HG02623 (cell line): ENCODE results near the gene OMA1.
"Not testable (repeated sequence)": the region's sequence is repeated elsewhere in the genome, so short reads cannot be mapped to it uniquely, and the experiment has no call there.

ENCODE experiments used
- ATAC-seq: cut with Tn5 transposase; IDR thresholded peaks from one replicate; pipeline ENCODE4 v1.9.1; 2021; ENCODE audit warnings: moderate library complexity; ENCODE audit not compliant: unreplicated experiment

Gene OMA1

GRCh38 chr1:58573705-58574591, 27.4 kb upstream of the OMA1 start:
- ATAC-seq: peak; percentile 98

- no peak for ATAC-seq
Observed at GRCh38 chr1:58573138-58573537, 26.6 kb upstream of the OMA1 start.

GRCh38 chr1:58572690-58573089, 26.2 kb upstream of the OMA1 start:
- ATAC-seq: no peak

GRCh38 chr1:58571616-58572015, 25.1 kb upstream of the OMA1 start:
- no peak for ATAC-seq

- no peak for ATAC-seq
Observed at GRCh38 chr1:58570817-58571216, 24.3 kb upstream of the OMA1 start.

- ATAC-seq: no peak
Observed at GRCh38 chr1:58570094-58570493, 23.6 kb upstream of the OMA1 start.

GRCh38 chr1:58568911-58569310, 22.4 kb upstream of the OMA1 start:
- ATAC-seq: no peak

GRCh38 chr1:58568271-58568860, 21.8 kb upstream of the OMA1 start:
- ATAC-seq: no peak

GRCh38 chr1:58566339-58566738, 19.8 kb upstream of the OMA1 start:
- no peak for ATAC-seq

GRCh38 chr1:58563715-58564114, 17.2 kb upstream of the OMA1 start:
- not testable (repeated sequence) for ATAC-seq

GRCh38 chr1:58561633-58562032, 15.1 kb upstream of the OMA1 start:
- ATAC-seq: no peak

- no peak for ATAC-seq
Observed at GRCh38 chr1:58555393-58555792, 8.9 kb upstream of the OMA1 start.

- no peak for ATAC-seq
Observed at GRCh38 chr1:58551186-58552140, 4.9 kb upstream of the OMA1 start.

GRCh38 chr1:58549291-58549690, 2.8 kb upstream of the OMA1 start:
- not testable (repeated sequence) for ATAC-seq

- ATAC-seq: no peak
Observed at GRCh38 chr1:58548371-58548770, 1.8 kb upstream of the OMA1 start.

GRCh38 chr1:58545591-58546519, 671 bp downstream of the OMA1 start:
- peak; percentile 28 for ATAC-seq

- ATAC-seq: no peak
Observed at GRCh38 chr1:58543260-58543659, 3.3 kb downstream of the OMA1 start.

GRCh38 chr1:58539553-58539952, 7.0 kb downstream of the OMA1 start:
- no peak for ATAC-seq

GRCh38 chr1:58538821-58539220, 7.7 kb downstream of the OMA1 start:
- ATAC-seq: no peak

GRCh38 chr1:58531842-58532241, 14.7 kb downstream of the OMA1 start:
- not testable (repeated sequence) for ATAC-seq
